Left renal pelvis (tissue), 4 donors: Measurements from ENCODE around the gene TRIM22. TPM values are rescaled to one million over a fixed set of nuclear protein-coding genes. Genes with fewer than 3 reads are reported as not detected.

Experiments used
- DNase-seq, 4 donors: peaks; one replicate each; pipeline ENCODE4 v3.0.0-alpha.2; 2013; ENCODE audit warnings: low read depth in 4 of 4, low spot score in 3 of 4
- polyA plus RNA-seq, 4 donors: library from polyadenylated mRNA; unstranded; fragments of 120-200 nt; gene quantifications; one replicate each; pipeline ENCODE4 v1.2.1, GENCODE V29; 2013; ENCODE audit not compliant: insufficient read length in 4 of 4

Gene TRIM22
- polyA plus RNA-seq, 4 donors, result 8.4 to 23.5 (median 9.3) TPM

GRCh38 chr11:5737670-5738392 is 48.2 kb downstream of the TRIM22 start:
- DNase-seq, result no peak

GRCh38 chr11:5738431-5738830 is 48.8 kb downstream of the TRIM22 start:
- DNase-seq, result no peak

- DNase-seq, result no peak
Measured at GRCh38 chr11:5746614-5747013, 57.0 kb downstream of the TRIM22 start.

- no peak for DNase-seq
Measured at GRCh38 chr11:5749836-5750235, 60.2 kb downstream of the TRIM22 start.

GRCh38 chr11:5753943-5754342 is 64.4 kb downstream of the TRIM22 start, which contains the start of gene OR52N4:
Gene OR52N4, plus strand, starts transcription at chr11:5754243. Its CDS starts 498 bp downstream, at chr11:5754741.
- DNase-seq, result no peak

Other genes with a start within 250 kb of the TRIM22 start
- gene OR51I1, start 248.3 kb upstream of the TRIM22 start, polyA plus RNA-seq, result not detected
- not detected for gene OR51I2, start 240.5 kb upstream of the TRIM22 start, polyA plus RNA-seq
- not detected for gene OR52D1, start 201.1 kb upstream of the TRIM22 start, polyA plus RNA-seq
- gene UBQLN3, start 179.8 kb upstream of the TRIM22 start, polyA plus RNA-seq, result not detected
- 1 to 10 TPM in 1 of 4 donors, under 1 TPM in 3; 0.33 to 1.2 (median 0.51) TPM for gene UBQLNL, start 173.1 kb upstream of the TRIM22 start, polyA plus RNA-seq
- not detected for gene OR52H1, start 141.2 kb upstream of the TRIM22 start, polyA plus RNA-seq
- under 1 TPM in 1 of 4 donors, not detected in 3; 0.20 TPM for gene OR52B6, start 108.9 kb upstream of the TRIM22 start, polyA plus RNA-seq
- gene TRIM6, start 93.2 kb upstream of the TRIM22 start, polyA plus RNA-seq, result 10 to 100 TPM in 3 of 4 donors, 1 to 10 TPM in 1; 3.4 to 69.0 (median 16.9) TPM
- 10 to 100 TPM; 10.4 to 11.1 (median 10.5) TPM for gene TRIM34, start 64.8 kb upstream of the TRIM22 start, polyA plus RNA-seq
- 10 to 100 TPM; 39.6 to 45.2 (median 43.2) TPM for gene TRIM5, start 4.7 kb upstream of the TRIM22 start, polyA plus RNA-seq
- gene OR56B1, start 46.7 kb downstream of the TRIM22 start, polyA plus RNA-seq, result not detected
- gene OR52N4, start 64.5 kb downstream of the TRIM22 start, polyA plus RNA-seq, result not detected
- gene OR52N5, start 93.6 kb downstream of the TRIM22 start, polyA plus RNA-seq, result not detected
- not detected for gene OR52N1, start 101.5 kb downstream of the TRIM22 start, polyA plus RNA-seq
- gene OR52N2, start 119.1 kb downstream of the TRIM22 start, polyA plus RNA-seq, result not detected
- gene OR52E6, start 152.1 kb downstream of the TRIM22 start, polyA plus RNA-seq, result not detected
- gene OR52E8, start 167.9 kb downstream of the TRIM22 start, polyA plus RNA-seq, result not detected
- gene OR52E4, start 190.8 kb downstream of the TRIM22 start, polyA plus RNA-seq, result not detected
- not detected for gene OR52E5, start 203.4 kb downstream of the TRIM22 start, polyA plus RNA-seq